HepG2 (cell line): ENCODE data around the gene SP6. TPM values are rescaled to one million over a fixed set of nuclear protein-coding genes. Genes with fewer than 3 reads are reported as not detected.

Experiments
- ATF5 ChIP-seq: sonication (generic); formaldehyde crosslinking; IDR thresholded peaks from 2 replicates; pipeline ENCODE4 v1.4.0; 2020; ENCODE audit warnings: mild to moderate bottlenecking, low read depth, missing genetic modification reagents
- FOXM1 ChIP-seq: sonication (generic); formaldehyde crosslinking; IDR thresholded peaks from 2 replicates; pipeline ENCODE4 v1.5.0; 2020; ENCODE audit warnings: missing genetic modification reagents
- HNF4G ChIP-seq, 2 experiments: sonication (generic) in 1 of 2; formaldehyde crosslinking in 1 of 2; IDR thresholded peaks; 2 replicates each; pipeline versions ENCODE4 v1.4.0 to v1.6.1; 2011 to 2020; ENCODE audit warnings: borderline replicate concordance in 2 of 2, low read depth in 2 of 2, mild to moderate bottlenecking in 2 of 2, low read length in 1 of 2, missing genetic modification reagents in 1 of 2, moderate library complexity in 1 of 2
- KDM4B ChIP-seq: sonication (generic); formaldehyde crosslinking; IDR thresholded peaks from 2 replicates; pipeline ENCODE4 v1.4.0; 2020; ENCODE audit warnings: missing genetic modification reagents
- MEIS2 ChIP-seq: sonication (generic); formaldehyde crosslinking; IDR thresholded peaks from 2 replicates; pipeline ENCODE4 v1.9.0; 2021; ENCODE audit warnings: mild to moderate bottlenecking, missing genetic modification reagents
- NR0B2 ChIP-seq: sonication (generic); formaldehyde crosslinking; IDR thresholded peaks from 2 replicates; pipeline ENCODE4 v1.4.0; 2020; ENCODE audit warnings: mild to moderate bottlenecking, missing genetic modification reagents
- ZC3H4 ChIP-seq: sonication (generic); formaldehyde crosslinking; IDR thresholded peaks from 2 replicates; pipeline ENCODE4 v1.4.0; 2020; ENCODE audit warnings: missing genetic modification reagents, borderline replicate concordance
- ZNF484 ChIP-seq: sonication (generic); formaldehyde crosslinking; IDR thresholded peaks from 2 replicates; pipeline ENCODE4 v1.5.1; 2020; ENCODE audit warnings: mild to moderate bottlenecking, low read depth, missing genetic modification reagents, borderline replicate concordance
- ZNF512 ChIP-seq: sonication (generic); formaldehyde crosslinking; IDR thresholded peaks from 2 replicates; pipeline ENCODE4 v1.4.0; 2020; ENCODE audit warnings: mild to moderate bottlenecking, missing genetic modification reagents
- ZNF619 ChIP-seq: sonication (generic); formaldehyde crosslinking; IDR thresholded peaks from 2 replicates; pipeline ENCODE4 v1.4.0; 2020; ENCODE audit warnings: mild to moderate bottlenecking, missing genetic modification reagents
- ZNF776 ChIP-seq: sonication (generic); formaldehyde crosslinking; IDR thresholded peaks from 2 replicates; pipeline ENCODE4 v1.4.0; 2020; ENCODE audit warnings: mild to moderate bottlenecking, missing genetic modification reagents
- ZZZ3 ChIP-seq: sonication (generic); formaldehyde crosslinking; IDR thresholded peaks from 2 replicates; pipeline ENCODE4 v1.4.0; 2020; ENCODE audit warnings: missing genetic modification reagents, mild to moderate bottlenecking, borderline replicate concordance
- polyA plus RNA-seq, 8 experiments: library from polyadenylated mRNA; depleted of rRNA in 3 of 8; stranded (reverse) in 7 of 8; unstranded in 1 of 8; fragments of >200 nt; fragmentation: Illumina TruSeq in 4 of 8; extraction: Trizol in 4 of 8; gene quantifications; 2 replicates each; pipeline versions ENCODE4 v1.2.1 to v1.2.3, GENCODE V29; 2011 to 2016; ENCODE audit warnings: low read depth in 4 of 8, missing spikeins in 1 of 8, mixed read lengths in 1 of 8; ENCODE audit not compliant: insufficient read depth in 1 of 8
- total RNA-seq, 5 experiments: library from RNA; depleted of rRNA; stranded (reverse); fragments of >200 nt; fragmentation: Illumina TruSeq; extraction: Trizol; gene quantifications; 2 replicates each; pipeline ENCODE4 v1.2.3, GENCODE V29; 2016; ENCODE audit warnings: low read depth in 1 of 5
- TF ChIP-seq, protein P1 (sequence below): sonication (generic); formaldehyde crosslinking; IDR thresholded peaks from 2 replicates; pipeline ENCODE4 v1.4.0; 2020; ENCODE audit warnings: missing genetic modification reagents, borderline replicate concordance
- TF ChIP-seq, protein P2 (sequence below): sonication (generic); formaldehyde crosslinking; IDR thresholded peaks from 2 replicates; pipeline ENCODE4 v1.4.0; 2020; ENCODE audit warnings: missing genetic modification reagents, borderline replicate concordance
- TF ChIP-seq, protein P3 (sequence below): sonication (generic); formaldehyde crosslinking; IDR thresholded peaks from 2 replicates; pipeline ENCODE4 v1.8.1; 2023; ENCODE audit warnings: mild to moderate bottlenecking, inconsistent platforms, moderate library complexity, missing genetic modification reagents, borderline replicate concordance
- TF ChIP-seq, protein P4 (sequence below): sonication (generic); formaldehyde crosslinking; IDR thresholded peaks from 2 replicates; pipeline ENCODE4 v1.8.1; 2023; ENCODE audit warnings: missing genetic modification reagents, inconsistent platforms, borderline replicate concordance

The SP6 gene
- total and polyA plus RNA-seq, 2 of the 13 experiments (the other 11 are each of a cell fraction or from before 2014, with no cell fraction given), result 0.07 TPM

- TF ChIP-seq, protein P1, sequence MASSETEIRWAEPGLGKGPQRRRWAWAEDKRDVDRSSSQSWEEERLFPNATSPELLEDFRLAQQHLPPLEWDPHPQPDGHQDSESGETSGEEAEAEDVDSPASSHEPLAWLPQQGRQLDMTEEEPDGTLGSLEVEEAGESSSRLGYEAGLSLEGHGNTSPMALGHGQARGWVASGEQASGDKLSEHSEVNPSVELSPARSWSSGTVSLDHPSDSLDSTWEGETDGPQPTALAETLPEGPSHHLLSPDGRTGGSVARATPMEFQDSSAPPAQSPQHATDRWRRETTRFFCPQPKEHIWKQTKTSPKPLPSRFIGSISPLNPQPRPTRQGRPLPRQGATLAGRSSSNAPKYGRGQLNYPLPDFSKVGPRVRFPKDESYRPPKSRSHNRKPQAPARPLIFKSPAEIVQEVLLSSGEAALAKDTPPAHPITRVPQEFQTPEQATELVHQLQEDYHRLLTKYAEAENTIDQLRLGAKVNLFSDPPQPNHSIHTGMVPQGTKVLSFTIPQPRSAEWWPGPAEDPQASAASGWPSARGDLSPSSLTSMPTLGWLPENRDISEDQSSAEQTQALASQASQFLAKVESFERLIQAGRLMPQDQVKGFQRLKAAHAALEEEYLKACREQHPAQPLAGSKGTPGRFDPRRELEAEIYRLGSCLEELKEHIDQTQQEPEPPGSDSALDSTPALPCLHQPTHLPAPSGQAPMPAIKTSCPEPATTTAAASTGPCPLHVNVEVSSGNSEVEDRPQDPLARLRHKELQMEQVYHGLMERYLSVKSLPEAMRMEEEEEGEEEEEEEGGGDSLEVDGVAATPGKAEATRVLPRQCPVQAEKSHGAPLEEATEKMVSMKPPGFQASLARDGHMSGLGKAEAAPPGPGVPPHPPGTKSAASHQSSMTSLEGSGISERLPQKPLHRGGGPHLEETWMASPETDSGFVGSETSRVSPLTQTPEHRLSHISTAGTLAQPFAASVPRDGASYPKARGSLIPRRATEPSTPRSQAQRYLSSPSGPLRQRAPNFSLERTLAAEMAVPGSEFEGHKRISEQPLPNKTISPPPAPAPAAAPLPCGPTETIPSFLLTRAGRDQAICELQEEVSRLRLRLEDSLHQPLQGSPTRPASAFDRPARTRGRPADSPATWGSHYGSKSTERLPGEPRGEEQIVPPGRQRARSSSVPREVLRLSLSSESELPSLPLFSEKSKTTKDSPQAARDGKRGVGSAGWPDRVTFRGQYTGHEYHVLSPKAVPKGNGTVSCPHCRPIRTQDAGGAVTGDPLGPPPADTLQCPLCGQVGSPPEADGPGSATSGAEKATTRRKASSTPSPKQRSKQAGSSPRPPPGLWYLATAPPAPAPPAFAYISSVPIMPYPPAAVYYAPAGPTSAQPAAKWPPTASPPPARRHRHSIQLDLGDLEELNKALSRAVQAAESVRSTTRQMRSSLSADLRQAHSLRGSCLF (CRISPR knock-in tag), result no peak
- TF ChIP-seq HNF4G (IDR thresholded peaks at IDR 0.05; ENCODE audit: borderline replicate concordance, low read depth, low read length) (peak; percentile 67; the same call in 1 of the 2 replicates), HNF4G (CRISPR knock-in tag; IDR thresholded peaks at IDR 0.05; ENCODE audit: borderline replicate concordance, low read depth) (no peak; the same call in 1 of the 2 replicates), MEIS2 (CRISPR knock-in tag) (peak; percentile 68; the same call in 1 of the 2 replicates), FOXM1 (no peak), NR0B2 (CRISPR knock-in tag) (no peak), ZNF619 (CRISPR knock-in tag) (no peak), ZC3H4 (CRISPR knock-in tag) (no peak; the same call in 1 of the 2 replicates), ATF5 (no peak), ZNF776 (CRISPR knock-in tag) (no peak), KDM4B (CRISPR knock-in tag) (no peak), ZZZ3 (no peak), ZNF512 (CRISPR knock-in tag) (no peak; the same call in 1 of the 2 replicates), ZNF484 (CRISPR knock-in tag) (no peak)
- TF ChIP-seq, protein P2, sequence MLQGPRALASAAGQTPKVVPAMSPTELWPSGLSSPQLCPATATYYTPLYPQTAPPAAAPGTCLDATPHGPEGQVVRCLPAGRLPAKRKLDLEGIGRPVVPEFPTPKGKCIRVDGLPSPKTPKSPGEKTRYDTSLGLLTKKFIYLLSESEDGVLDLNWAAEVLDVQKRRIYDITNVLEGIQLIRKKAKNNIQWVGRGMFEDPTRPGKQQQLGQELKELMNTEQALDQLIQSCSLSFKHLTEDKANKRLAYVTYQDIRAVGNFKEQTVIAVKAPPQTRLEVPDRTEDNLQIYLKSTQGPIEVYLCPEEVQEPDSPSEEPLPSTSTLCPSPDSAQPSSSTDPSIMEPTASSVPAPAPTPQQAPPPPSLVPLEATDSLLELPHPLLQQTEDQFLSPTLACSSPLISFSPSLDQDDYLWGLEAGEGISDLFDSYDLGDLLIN (CRISPR knock-in tag), result no peak
- TF ChIP-seq, protein P3, sequence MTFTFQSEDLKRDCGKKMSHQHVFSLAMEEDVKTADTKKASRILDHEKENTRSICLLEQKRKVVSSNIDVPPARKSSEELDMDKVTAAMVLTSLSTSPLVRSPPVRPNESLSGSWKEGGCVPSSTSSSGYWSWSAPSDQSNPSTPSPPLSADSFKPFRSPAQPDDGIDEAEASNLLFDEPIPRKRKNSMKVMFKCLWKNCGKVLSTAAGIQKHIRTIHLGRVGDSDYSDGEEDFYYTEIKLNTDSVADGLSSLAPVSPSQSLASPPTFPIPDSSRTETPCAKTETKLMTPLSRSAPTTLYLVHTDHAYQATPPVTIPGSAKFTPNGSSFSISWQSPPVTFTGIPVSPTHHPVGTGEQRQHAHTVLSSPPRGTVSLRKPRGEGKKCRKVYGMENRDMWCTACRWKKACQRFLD, result 0 out of 2 replicates have a peak, but pooled peaks have one; percentile 42
- TF ChIP-seq, protein P4, sequence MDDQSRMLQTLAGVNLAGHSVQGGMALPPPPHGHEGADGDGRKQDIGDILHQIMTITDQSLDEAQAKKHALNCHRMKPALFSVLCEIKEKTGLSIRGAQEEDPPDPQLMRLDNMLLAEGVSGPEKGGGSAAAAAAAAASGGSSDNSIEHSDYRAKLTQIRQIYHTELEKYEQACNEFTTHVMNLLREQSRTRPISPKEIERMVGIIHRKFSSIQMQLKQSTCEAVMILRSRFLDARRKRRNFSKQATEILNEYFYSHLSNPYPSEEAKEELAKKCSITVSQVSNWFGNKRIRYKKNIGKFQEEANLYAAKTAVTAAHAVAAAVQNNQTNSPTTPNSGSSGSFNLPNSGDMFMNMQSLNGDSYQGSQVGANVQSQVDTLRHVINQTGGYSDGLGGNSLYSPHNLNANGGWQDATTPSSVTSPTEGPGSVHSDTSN, result no peak
These were observed 44.4 kb upstream of the SP6 start (continued) for GRCh38 chr17:47895347-47895855.
